LoVo (cell line): ENCODE results near the gene GRIK2.
"Not testable (repeated sequence)": the region's sequence is repeated elsewhere in the genome, so short reads cannot be mapped to it uniquely, and the experiment has no call there.

Source experiments
- DNase-seq: peaks from one replicate; pipeline ENCODE4 v3.0.0-alpha.2; 2016; ENCODE audit warnings: low spot score

The GRIK2 gene

DNA sequence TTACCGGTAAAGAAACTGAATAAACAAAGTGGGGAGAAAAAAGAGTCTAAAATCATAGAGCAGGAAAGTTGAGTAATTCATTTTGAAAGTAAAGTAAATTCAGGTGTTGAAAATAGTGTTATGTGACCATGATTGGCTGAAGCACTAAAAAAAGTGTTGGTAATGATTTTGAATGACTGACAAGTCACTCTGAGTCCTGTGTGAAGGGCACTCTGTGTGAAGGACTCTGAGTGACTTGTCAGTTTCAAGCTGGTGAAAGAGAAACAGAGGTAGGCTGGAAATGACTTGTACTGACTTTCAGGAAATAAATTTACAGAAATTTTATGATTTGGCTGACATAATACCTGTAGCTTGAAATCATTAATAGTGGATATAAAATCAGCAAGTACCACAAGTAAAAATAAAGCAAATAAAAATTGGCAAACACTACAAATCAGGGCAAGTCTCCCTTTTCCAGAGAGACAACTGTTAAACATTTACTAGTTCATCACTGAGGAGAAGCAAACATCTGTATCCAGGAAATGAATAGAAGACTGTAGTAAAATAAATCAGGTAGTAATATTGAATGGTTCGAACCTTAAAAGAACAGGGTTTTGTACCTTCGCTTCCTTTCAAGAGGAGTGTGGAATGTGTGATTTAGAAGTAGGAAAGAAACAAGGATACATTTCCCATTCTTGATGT is 630.6 kb downstream of the GRIK2 start:
- DNase-seq: no peak

DNA sequence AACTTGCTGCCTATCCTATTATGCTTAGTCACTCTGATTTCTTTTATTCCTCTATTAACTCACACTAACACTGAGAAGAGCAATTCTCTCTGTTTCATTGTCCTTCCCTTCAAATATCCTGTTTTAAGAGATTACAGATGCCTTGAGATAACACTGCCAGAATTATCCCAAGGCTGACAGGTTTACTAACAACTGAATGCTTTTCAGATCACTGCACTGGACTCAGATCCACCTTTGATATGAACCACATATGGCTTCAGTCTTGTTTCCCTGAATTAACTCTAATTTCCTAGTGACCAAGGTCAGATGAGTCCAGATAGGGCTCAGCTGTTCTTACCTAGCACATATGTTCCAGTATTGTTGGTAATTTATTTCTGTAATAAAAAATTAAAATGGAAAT is 633.1 kb downstream of the GRIK2 start:
- DNase-seq: no peak

DNA sequence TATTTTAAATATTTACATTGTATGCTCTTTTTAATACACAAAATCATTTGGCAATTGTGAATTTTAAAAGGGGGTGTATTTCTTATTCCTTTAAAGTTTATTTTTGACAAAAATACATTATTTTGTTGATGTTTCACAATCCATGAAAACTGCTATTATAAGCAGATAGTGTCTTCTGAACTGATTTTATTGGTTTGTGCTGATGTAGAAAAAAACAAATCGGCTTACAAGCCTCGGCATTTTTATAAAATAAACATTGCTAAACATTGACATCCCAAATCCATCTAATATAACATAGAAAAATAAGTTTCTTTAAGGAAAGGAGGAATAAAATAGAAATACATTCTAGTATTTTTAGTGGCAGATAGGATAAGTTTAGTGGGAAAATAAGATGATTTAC is 634.7 kb downstream of the GRIK2 start:
- DNase-seq: no peak

DNA sequence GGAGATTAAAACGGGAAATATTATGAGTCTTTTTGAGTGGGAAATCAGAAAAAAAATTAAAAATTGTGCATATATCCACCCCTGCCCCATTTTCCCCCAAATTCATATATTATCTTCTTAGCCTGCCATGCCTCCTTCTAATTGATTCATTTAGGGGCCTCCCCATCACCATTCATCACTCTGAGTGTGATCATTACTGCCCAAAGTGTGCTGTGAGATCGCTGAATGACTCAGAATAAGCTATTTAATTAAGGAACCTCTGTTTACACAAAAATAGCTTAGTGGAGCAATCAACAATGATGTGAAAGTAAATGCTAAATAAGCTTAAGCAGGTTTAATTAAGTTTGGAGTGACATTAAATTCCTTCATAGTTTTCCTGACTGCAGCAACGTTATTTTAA is 645.5 kb downstream of the GRIK2 start:
- DNase-seq: no peak

DNA sequence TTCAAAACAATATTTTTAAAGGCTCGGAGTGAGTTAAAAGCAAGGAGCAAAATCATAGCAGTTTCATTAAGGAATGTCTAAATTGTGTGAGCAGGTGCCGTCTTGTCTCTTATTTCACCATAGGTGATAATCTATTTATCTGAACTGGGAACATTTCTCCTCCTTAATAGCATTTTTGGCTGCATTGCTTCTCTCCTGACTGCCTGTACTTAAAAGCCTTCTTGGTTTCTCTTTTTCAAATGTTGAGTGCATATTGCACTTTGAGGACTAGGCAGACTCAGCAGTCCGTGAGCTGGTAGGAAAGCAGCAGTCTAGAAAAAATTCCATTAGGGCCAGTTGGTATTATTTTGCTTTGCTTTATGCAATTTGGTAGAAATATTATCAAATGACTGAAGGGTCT is 645.9 kb downstream of the GRIK2 start:
- DNase-seq: no peak

DNA sequence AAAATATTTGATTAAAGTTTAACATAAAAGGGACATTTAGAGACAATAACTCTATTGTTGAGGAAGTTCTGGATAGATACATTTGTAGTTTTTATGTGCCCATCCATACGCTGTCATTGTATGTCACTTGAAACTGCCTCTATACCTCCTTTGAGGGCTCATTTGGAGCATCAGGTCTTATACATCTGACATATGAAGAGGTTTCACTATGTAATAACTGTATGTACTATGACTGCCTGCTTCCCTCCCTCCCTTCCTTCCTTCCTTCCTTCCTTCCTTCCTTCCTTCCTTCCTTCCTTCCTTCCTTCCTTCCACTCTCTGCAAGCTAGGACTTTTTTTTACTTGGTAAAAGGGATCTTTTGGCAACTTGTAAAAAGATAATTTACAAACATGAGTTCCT is 657.5 kb downstream of the GRIK2 start:
- DNase-seq: no peak

DNA sequence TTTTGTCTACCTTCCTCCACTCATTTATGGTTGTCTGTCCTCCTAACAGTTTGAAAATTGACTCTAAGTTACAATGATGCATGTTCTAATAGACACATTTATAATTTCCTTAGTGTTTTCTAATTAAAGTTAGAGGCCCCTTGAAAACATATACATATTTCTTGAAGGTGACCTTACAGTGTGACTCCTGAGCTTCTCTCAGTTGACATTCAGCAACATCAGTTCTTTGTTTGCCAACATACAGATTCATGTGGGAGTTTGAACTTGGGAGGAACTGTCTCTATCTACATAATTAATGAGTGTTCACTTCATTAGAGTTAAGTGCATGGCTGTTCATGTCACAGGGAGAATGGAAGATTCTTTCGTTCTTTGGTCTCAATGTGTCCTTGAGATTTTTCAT is 658.2 kb downstream of the GRIK2 start:
- DNase-seq: no peak

DNA sequence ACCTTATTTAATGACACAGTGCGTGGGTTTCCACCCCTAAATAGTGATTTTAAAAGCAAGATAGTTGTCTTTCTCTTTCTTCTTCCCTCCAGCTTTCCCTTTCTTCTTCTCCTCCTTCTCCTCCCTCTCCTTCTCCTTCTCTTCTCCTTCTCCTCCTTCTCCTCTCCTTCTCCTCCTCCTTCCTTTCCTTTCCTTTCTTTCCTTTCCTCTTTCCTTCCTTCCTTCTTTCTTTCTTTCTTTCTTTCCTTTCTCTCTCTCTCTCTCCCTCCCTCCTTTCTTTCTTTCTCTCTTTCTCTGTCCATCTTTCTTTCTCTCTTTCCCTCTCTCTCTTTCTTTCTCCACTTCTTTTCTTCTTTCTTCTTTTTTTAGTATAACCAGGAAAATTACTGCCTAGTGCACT is 670.6 kb downstream of the GRIK2 start:
- no peak for DNase-seq

DNA sequence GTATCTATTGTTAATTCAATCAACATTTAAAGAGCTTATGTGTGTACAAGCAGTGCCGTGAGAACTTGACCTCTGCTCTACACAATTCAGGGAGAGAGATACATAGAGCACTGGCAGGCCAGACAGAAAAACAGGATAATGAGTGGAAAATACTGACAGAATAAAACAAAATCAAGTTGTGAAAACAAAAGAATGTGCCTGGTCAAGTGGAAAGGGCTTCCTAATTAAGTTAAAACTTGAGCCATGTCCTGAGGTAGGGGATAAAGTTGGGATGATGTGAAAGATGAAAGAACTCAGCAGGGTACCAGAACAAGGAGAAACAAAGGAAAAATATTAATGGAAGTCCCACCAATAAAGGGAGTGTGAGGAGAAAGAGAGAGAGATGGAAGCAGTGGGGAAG is 672.8 kb downstream of the GRIK2 start:
- no peak for DNase-seq

DNA sequence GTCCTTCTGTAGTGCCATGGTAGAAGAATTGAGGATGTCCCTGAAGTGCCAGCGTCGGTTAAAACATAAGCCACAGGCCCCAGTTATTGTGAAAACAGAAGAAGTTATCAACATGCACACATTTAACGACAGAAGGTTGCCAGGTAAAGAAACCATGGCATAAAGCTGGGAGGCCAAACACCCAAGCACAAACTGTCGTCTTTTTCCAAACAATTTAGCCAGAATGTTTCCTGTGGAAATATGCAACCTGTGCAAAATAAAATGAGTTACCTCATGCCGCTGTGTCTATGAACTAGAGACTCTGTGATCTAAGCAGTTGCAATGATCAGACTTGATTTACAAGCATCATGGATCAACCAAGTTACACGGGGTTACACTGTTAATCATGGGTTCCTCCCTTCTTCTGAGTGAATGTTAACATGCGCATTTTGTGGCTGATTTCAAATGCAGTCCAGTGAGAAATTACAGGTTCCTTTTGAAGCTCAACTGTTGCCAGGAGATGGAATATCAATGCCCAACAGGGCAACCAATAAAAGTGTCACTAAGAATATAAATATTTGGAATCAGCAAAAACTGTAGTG is 674.9 kb downstream of the GRIK2 start:
- DNase-seq: no peak

DNA sequence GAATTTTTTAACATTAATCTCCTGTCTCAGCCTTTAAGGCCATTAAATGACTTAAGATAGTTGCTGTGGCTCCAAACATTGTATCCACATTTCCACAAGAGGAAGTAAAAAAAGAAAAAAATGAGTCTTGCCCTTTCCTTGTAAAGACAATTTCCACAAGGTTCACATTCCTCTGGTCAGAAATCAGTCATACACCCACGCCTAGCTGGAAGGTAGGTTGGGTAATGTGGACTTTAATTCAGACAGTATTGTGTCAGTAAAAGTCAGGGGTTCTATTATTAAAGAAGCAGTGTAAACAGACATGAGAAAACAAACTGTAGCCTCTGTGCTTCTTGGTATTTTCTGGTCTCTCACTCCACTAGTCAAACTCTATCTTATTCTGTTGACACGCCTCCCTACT is 682.0 kb downstream of the GRIK2 start:
- DNase-seq: no peak

DNA sequence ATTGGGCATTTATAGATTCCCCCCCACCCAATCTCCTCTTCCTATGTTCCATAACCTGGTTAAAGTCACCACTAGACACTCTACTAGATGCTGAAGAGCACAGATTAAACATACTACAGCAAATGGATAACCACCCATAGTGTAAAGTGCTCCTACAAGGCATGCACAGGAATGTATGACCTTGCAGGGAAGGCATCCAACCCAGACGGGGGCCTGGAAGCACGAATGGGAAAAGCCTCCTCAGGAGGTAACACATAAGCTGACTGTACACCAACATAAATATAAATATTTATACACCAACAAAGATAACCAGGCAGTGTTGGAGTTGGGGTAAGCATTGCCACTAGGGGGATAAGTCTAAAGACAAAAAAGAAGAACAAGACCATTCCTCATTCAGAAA is 691.7 kb downstream of the GRIK2 start:
- no peak for DNase-seq

DNA sequence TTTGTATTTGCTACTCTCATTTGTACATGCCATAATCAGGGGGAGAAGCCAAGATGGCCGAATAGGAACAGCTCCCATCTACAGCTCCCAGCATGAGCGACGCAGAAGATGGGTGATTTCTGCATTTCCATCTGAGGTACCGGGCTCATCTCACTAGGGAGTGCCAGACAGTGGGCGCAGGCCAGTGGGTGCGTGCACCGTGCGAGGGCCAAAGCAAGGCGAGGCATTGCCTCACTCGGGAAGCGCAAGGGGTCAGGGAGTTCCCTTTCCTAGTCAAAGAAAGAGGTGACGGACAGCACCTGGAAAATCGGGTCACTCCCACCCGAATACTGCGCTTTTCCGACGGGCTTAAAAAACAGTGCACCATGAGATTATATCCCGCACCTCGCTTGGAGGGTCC is 694.7 kb downstream of the GRIK2 start:
- not testable (repeated sequence) for DNase-seq

DNA sequence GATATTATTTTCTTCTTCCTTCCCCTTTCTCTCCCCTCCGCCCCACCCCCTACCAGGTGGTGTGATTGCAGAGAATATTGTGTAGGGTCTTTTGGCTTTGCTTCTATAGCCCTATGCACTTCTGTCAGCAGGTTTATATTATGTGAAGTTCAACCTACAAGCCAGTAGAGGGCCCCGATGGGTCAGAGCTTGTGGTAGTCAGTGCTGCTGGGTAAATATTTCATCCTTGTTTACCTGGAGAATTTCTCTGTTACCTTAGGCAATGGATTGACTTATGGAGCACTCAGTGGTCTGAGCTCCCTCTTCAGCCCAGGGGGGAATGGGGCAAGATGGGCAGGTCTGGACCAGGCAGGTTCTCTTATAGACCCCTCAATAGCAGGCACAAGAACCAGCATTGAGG is 720.9 kb downstream of the GRIK2 start:
- no peak for DNase-seq

DNA sequence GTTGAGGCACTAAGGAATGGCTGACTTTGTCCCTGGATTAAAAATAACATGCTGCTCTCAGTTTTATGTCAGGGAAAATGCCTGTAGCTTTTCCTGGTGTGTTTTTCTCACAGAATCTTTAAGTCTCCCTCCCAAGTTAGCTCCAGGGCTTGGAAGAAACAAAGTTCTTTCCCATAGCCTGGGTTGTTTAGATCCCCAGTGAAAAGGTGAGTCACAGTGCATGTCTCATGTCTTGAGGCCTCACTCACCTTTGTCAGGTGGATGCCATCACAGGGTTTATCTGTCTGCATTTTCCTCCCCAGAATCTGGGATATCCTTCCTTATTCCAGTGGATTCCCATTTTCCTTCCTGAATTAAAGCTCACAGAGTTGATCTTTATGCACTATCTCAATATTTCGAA is 722.4 kb downstream of the GRIK2 start:
- DNase-seq: no peak

DNA sequence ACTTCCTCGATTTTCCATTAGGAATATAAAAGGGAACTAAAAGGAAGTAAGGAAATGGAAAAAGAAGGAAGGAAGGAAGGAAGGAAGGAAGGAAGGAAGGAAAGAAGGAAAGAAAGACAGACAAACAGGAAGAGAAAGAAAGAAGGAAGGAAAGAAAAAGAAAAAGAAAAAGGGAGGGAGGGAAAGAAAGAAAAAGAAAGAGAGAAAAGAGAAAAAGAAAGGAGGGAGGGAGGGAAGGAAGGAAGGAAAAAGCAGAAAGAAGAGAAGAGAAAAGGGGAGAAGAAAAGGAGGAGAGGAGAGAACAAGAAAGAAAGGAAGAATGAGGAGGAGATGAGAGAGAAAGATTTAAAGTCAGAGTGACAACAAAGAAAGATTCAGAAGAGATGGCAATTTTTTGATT is 724.5 kb downstream of the GRIK2 start:
- no peak for DNase-seq
